Caki2 (cell line): ENCODE measurements around the gene SH3BGR. TPM values are rescaled to one million over a fixed set of nuclear protein-coding genes. Genes with fewer than 3 reads are reported as not detected.

Source experiments
- total RNA-seq: library from RNA; depleted of rRNA; stranded (reverse); fragments of >200 nt; shearing (Covaris generic); gene quantifications from 2 replicates; pipeline ENCODE4 v1.2.3, GENCODE V29; 2014; ENCODE audit warnings: low replicate concordance; rRNA removed

The SH3BGR gene
- total RNA-seq, 1 experiment from 2014 or later: 3.6 TPM

Other genes starting within 250 kb of the SH3BGR start
- 33.5 and 37.6 TPM in 2 replicates for gene BRWD1, start 138.3 kb upstream of the SH3BGR start, total RNA-seq
- 412 and 479 TPM in 2 replicates for gene HMGN1, start 102.9 kb upstream of the SH3BGR start, total RNA-seq
- 2.4 and 2.6 TPM in 2 replicates for gene LCA5L, start 6.2 kb upstream of the SH3BGR start, total RNA-seq
- gene B3GALT5, start 161.0 kb downstream of the SH3BGR start, total RNA-seq: 12.1 and 25.4 TPM in 2 replicates